HepG2 (cell line): ENCODE results near the gene CLPSL2. TPM values are rescaled to one million over a fixed set of nuclear protein-coding genes. Genes with fewer than 3 reads are reported as not detected.

Experiments used
- ATAC-seq: fragments of 200-7000 bp; cut with Tn5 transposase; 3 replicates; pipeline ENCODE4 v1.9.1; 2020; ENCODE audit warnings: mild to moderate bottlenecking, moderate library complexity
- Bru-seq: library from RNA; stranded (reverse); fragments of 400-500 nt; gene quantifications from one replicate; lab custom pipeline; 2021; lab: Mats Ljungman, UMichigan
- BruChase-seq, 2 experiments: library from RNA; stranded (reverse); fragments of 400-500 nt; gene quantifications; one replicate each; lab custom pipeline; 2021; lab: Mats Ljungman, UMichigan
- BruUV-seq: library from RNA; stranded (reverse); fragments of 400-500 nt; replicated peaks from 2 replicates; lab custom pipeline; 2021; lab: Mats Ljungman, UMichigan
- CTCF ChIA-PET: fragments of 300-600 bp; formaldehyde crosslinking; extraction: SDS; loops from one replicate; lab custom pipeline; 2021; ENCODE audit warnings: low total read pairs, inconsistent platforms, low intra/inter-chr PET ratio; lab: Yijun Ruan, JAX
- POLR2A ChIA-PET: fragments of 350-600 bp; sonication (Branson Sonifier 250); formaldehyde crosslinking; loops from one replicate; lab custom pipeline; 2020; ENCODE audit warnings: antibody characterized with exemption, inconsistent platforms; lab: Yijun Ruan, JAX
- DNase-seq: peaks from one replicate; pipeline ENCODE4 v3.0.0-alpha.2; 2015; ENCODE audit warnings: low spot score
- FAIRE-seq: peaks from 3 replicates; lab custom pipeline; 2011; peaks lifted over from hg19 to GRCh38; lab: Jason Lieb, UNC
- H2AFZ ChIP-seq: one replicate; pipeline ENCODE4 v1.6.1; 2011; ENCODE audit warnings: low read length, inconsistent platforms
- H3K27ac ChIP-seq: fragments of 300-600 bp; 3 replicates; pipeline ENCODE4 v1.8.0; 2011; ENCODE audit warnings: mixed run types, mild to moderate bottlenecking, mixed read lengths, low read length, inconsistent platforms; ENCODE audit not compliant: insufficient read depth; ENCODE audit errors: extremely low read length
- H3K27me3 ChIP-seq, 2 experiments: fragments of 200-600 bp in 1 of 2; 2 replicates in 1 of 2; 3 replicates in 1 of 2; pipeline versions ENCODE4 v1.6.0 to v1.8.0; 2011; ENCODE audit warnings: low read length in 2 of 2, mild to moderate bottlenecking in 2 of 2, moderate library complexity in 2 of 2, inconsistent platforms in 1 of 2; ENCODE audit not compliant: insufficient read depth in 2 of 2, control insufficient read depth in 1 of 2
- H3K36me3 ChIP-seq, 2 experiments: fragments of 200-600 bp in 1 of 2; replicated peaks in 1 of 2; 2 replicates in 1 of 2; 3 replicates in 1 of 2; pipeline versions ENCODE4 v1.5.1 to v1.8.0; 2011; ENCODE audit warnings: low read length in 2 of 2, inconsistent platforms in 1 of 2; ENCODE audit not compliant: insufficient read depth in 2 of 2, control insufficient read depth in 1 of 2
- H3K4me1 ChIP-seq: 2 replicates; pipeline ENCODE4 v1.5.1; 2012; ENCODE audit warnings: low read length, inconsistent platforms; ENCODE audit not compliant: insufficient read depth
- H3K4me2 ChIP-seq: 2 replicates; pipeline ENCODE4 v1.6.0; 2011; ENCODE audit warnings: low read depth, low read length, inconsistent platforms
- H3K4me3 ChIP-seq, 3 experiments: fragments of 200-600 bp in 1 of 3; sonication (generic), shearing (Covaris generic) in 1 of 3; replicated peaks in 1 of 3; 2 replicates each; pipeline ENCODE4 v1.5.1; 2011 to 2016; ENCODE audit warnings: low read length in 3 of 3, inconsistent platforms in 2 of 3, low read depth in 2 of 3, mild to moderate bottlenecking in 2 of 3, control low read depth in 1 of 3, mixed read lengths in 1 of 3; ENCODE audit not compliant: insufficient read depth in 1 of 3
- H3K79me2 ChIP-seq: one replicate; pipeline ENCODE4 v1.6.1; 2011; ENCODE audit warnings: low read length, inconsistent platforms; ENCODE audit not compliant: insufficient read depth
- H3K9ac ChIP-seq: 2 replicates; pipeline ENCODE4 v1.6.0; 2011; ENCODE audit warnings: mild to moderate bottlenecking, low read depth, low read length, inconsistent platforms; ENCODE audit not compliant: insufficient read depth
- H3K9me3 ChIP-seq: 2 replicates; pipeline ENCODE4 v1.5.1; 2012; ENCODE audit warnings: mild to moderate bottlenecking, low read length
- H4K20me1 ChIP-seq: 2 replicates; pipeline ENCODE4 v1.6.0; 2011; ENCODE audit warnings: inconsistent platforms, mild to moderate bottlenecking, low read length, moderate library complexity; ENCODE audit not compliant: insufficient read depth
- GABPB1 ChIP-seq: IDR thresholded peaks from 2 replicates; pipeline ENCODE4 v1.6.1; 2016; ENCODE audit warnings: mild to moderate bottlenecking, missing genetic modification reagents, moderate library complexity, missing compliant biosample characterization
- GLI4 ChIP-seq: sonication (generic); formaldehyde crosslinking; IDR thresholded peaks from 2 replicates; pipeline ENCODE4 v1.5.1; 2020; ENCODE audit warnings: missing genetic modification reagents, mild to moderate bottlenecking, moderate library complexity, borderline replicate concordance
- KDM2A ChIP-seq: sonication (generic); formaldehyde crosslinking; IDR thresholded peaks from 2 replicates; pipeline ENCODE4 v1.4.0; 2020; ENCODE audit warnings: low read depth, missing genetic modification reagents, borderline replicate concordance
- MAFF ChIP-seq: IDR thresholded peaks from 2 replicates; pipeline ENCODE4 v1.6.1; 2011; ENCODE audit warnings: low read depth, low read length, improper control_type of control experiment
- MATR3 ChIP-seq: sonication (generic); formaldehyde crosslinking; IDR thresholded peaks from 2 replicates; pipeline ENCODE4 v1.4.0; 2020; ENCODE audit warnings: missing genetic modification reagents
- PCBP1 ChIP-seq: fragments of 200-400 bp; formaldehyde crosslinking; IDR thresholded peaks from 2 replicates; pipeline ENCODE4 v1.6.1; 2017; ENCODE audit warnings: mild to moderate bottlenecking, low read depth, low read length, borderline replicate concordance
- STAT6 ChIP-seq: sonication (generic); formaldehyde crosslinking; IDR thresholded peaks from 2 replicates; pipeline ENCODE4 v1.4.0; 2020; ENCODE audit warnings: missing genetic modification reagents, mild to moderate bottlenecking, borderline replicate concordance
- ZNF749 ChIP-seq: sonication (generic); formaldehyde crosslinking; IDR thresholded peaks from 2 replicates; pipeline ENCODE4 v1.8.0; 2022; ENCODE audit warnings: mild to moderate bottlenecking, missing genetic modification reagents, moderate library complexity, borderline replicate concordance
- WGBS: methylation state at CpG from one replicate; pipeline ENCODE4 v1.1.6; 2017; ENCODE audit warnings: low lambda C conversion rate; 5-methylcytosine and 5-hydroxymethylcytosine counted together
- in situ Hi-C: cut with HindIII; loops from 2 replicates; pipeline ENCODE4 v1.10.0; 2017; ENCODE audit warnings: low pct_unique_long_range_greater_than_20kb; ENCODE audit not compliant: extremely low pct_ligation_motif_present
- intact Hi-C: fragments of 100-400 bp; cut with micrococcal nuclease; formaldehyde crosslinking; loops from one replicate; pipeline ENCODE4 v1.10.0; 2022; ENCODE audit not compliant: unreplicated experiment
- long read RNA-seq, 2 experiments: library from RNA in 1 of 2; library from polyadenylated mRNA in 1 of 2; stranded (forward) in 1 of 2; unstranded in 1 of 2; transcript quantifications; one replicate each; pipeline ENCODE4 v2.0.0, GENCODE V29; 2019 to 2022
- polyA minus RNA-seq, 3 experiments: library from RNA; depleted of rRNA, polyadenylated mRNA; stranded (reverse); fragments of >200 nt; gene quantifications; 2 replicates each; pipeline ENCODE4 v1.2.3, GENCODE V29; 2011; ENCODE audit warnings: low replicate concordance in 1 of 3
- polyA plus RNA-seq, 8 experiments: library from polyadenylated mRNA; depleted of rRNA in 3 of 8; stranded (reverse) in 7 of 8; unstranded in 1 of 8; fragments of >200 nt; fragmentation: Illumina TruSeq in 4 of 8; extraction: Trizol in 4 of 8; gene quantifications; 2 replicates each; pipeline versions ENCODE4 v1.2.1 to v1.2.3, GENCODE V29; 2011 to 2016; ENCODE audit warnings: low read depth in 4 of 8, missing spikeins in 1 of 8, mixed read lengths in 1 of 8; ENCODE audit not compliant: insufficient read depth in 1 of 8
- total RNA-seq, 5 experiments: library from RNA; depleted of rRNA; stranded (reverse); fragments of >200 nt; fragmentation: Illumina TruSeq; extraction: Trizol; gene quantifications; 2 replicates each; pipeline ENCODE4 v1.2.3, GENCODE V29; 2016; ENCODE audit warnings: low read depth in 1 of 5
- TF ChIP-seq, protein P1 (sequence below): sonication (generic); formaldehyde crosslinking; IDR thresholded peaks from 2 replicates; pipeline ENCODE4 v1.5.0; 2020; ENCODE audit warnings: mild to moderate bottlenecking, missing genetic modification reagents

Gene CLPSL2, protein sequence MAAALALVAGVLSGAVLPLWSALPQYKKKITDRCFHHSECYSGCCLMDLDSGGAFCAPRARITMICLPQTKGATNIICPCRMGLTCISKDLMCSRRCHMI
- total RNA-seq (2016; rRNA removed; fragmentation: Illumina TruSeq; extraction: Trizol): not detected in 2 replicates
- total RNA-seq (2016; cell fraction: cytosol; rRNA removed; fragmentation: Illumina TruSeq; extraction: Trizol; ENCODE audit: low read depth): not detected in 2 replicates
- not detected in 2 replicates for total RNA-seq (2016; cell fraction: insoluble cytoplasmic fraction; rRNA removed; fragmentation: Illumina TruSeq; extraction: Trizol)
- not detected in 2 replicates for total RNA-seq (2016; cell fraction: membrane; rRNA removed; fragmentation: Illumina TruSeq; extraction: Trizol)
- total RNA-seq (2016; cell fraction: nucleus; rRNA removed; fragmentation: Illumina TruSeq; extraction: Trizol): not detected in 2 replicates
- polyA plus RNA-seq (2011; rRNA removed): not detected in 2 replicates
- polyA plus RNA-seq (2011; cell fraction: cytosol; rRNA removed): not detected in 2 replicates
- not detected in 2 replicates for polyA plus RNA-seq (2011; cell fraction: nucleus; rRNA removed)
- polyA plus RNA-seq (2012): not detected in 2 replicates
- polyA plus RNA-seq (2016; cell fraction: cytosol; fragmentation: Illumina TruSeq; extraction: Trizol; ENCODE audit: low read depth): not detected in 2 replicates
- polyA plus RNA-seq (2016; cell fraction: insoluble cytoplasmic fraction; fragmentation: Illumina TruSeq; extraction: Trizol; ENCODE audit: low read depth): not detected in 2 replicates
- not detected in 2 replicates for polyA plus RNA-seq (2016; cell fraction: membrane; fragmentation: Illumina TruSeq; extraction: Trizol; ENCODE audit: low read depth)
- not detected in 2 replicates for polyA plus RNA-seq (2016; cell fraction: nucleus; fragmentation: Illumina TruSeq; extraction: Trizol; ENCODE audit: insufficient read depth, low read depth)
- not detected in 2 replicates for polyA minus RNA-seq (2011; rRNA and poly(A)+ RNA removed; ENCODE audit: low replicate concordance)
- polyA minus RNA-seq (2011; cell fraction: cytosol; rRNA and poly(A)+ RNA removed): not detected in 2 replicates
- not detected in 2 replicates for polyA minus RNA-seq (2011; cell fraction: nucleus; rRNA and poly(A)+ RNA removed)
- Bru-seq, nascent RNA: not detected
- BruChase-seq, experiment 1, labeled RNA remaining after a 6-hour chase: not detected
- BruChase-seq, experiment 2, labeled RNA remaining after a 2-hour chase: not detected
- long read RNA-seq, experiment 1: 0 reads
- long read RNA-seq, experiment 2: 0 reads

GRCh38 chr6:35776364-35777215 is at the start of gene CLPSL2:
TSS of gene CLPSL2 (plus strand) at chr6:35776598. CDS start at chr6:35776619, 21 bp downstream.
- no peaks in the 10 kb centered on the region for H3K36me3 ChIP-seq
- CTCF ChIA-PET: no interaction called here
- no peaks in the 10 kb centered on the region for H4K20me1 ChIP-seq
- H3K4me1 ChIP-seq: peaks cover 6% of the 10 kb centered on the region
- peaks cover 11 to 55% of the 10 kb centered on the region in 2 experiments for H3K27me3 ChIP-seq
- no peak within 1 kb of the TSS for H2AFZ ChIP-seq
- intact Hi-C loops (no loop called here), in situ Hi-C loops (no loop called here)
- H3K27ac ChIP-seq: no peak within 1 kb of the TSS
- peak within 1 kb of the TSS; percentile 88 for H3K4me2 ChIP-seq
- 4% methylated on average over 26 of the region's 56 CpGs for WGBS
- no TSS peak for BruUV-seq
- POLR2A ChIA-PET: no interaction called here
- 0 out of 2 replicates have a peak within 1 kb of the TSS, but pooled peaks have one; percentile 16 for H3K9ac ChIP-seq
- ATAC-seq: peak; percentile 56
- H3K9me3 ChIP-seq: no peaks in the 10 kb centered on the region
- no peak for FAIRE-seq
- H3K4me3 ChIP-seq: peak within 1 kb of the TSS; percentile 52 to 72 (median 65)
- no peak for DNase-seq
- H3K79me2 ChIP-seq: no peaks in the 10 kb centered on the region
- TF ChIP-seq STAT6 (CRISPR knock-in tag): no peak
- TF ChIP-seq KDM2A (CRISPR knock-in tag): 0 out of 2 replicates have a peak, but pooled peaks have one; percentile 16
- TF ChIP-seq, protein P1, sequence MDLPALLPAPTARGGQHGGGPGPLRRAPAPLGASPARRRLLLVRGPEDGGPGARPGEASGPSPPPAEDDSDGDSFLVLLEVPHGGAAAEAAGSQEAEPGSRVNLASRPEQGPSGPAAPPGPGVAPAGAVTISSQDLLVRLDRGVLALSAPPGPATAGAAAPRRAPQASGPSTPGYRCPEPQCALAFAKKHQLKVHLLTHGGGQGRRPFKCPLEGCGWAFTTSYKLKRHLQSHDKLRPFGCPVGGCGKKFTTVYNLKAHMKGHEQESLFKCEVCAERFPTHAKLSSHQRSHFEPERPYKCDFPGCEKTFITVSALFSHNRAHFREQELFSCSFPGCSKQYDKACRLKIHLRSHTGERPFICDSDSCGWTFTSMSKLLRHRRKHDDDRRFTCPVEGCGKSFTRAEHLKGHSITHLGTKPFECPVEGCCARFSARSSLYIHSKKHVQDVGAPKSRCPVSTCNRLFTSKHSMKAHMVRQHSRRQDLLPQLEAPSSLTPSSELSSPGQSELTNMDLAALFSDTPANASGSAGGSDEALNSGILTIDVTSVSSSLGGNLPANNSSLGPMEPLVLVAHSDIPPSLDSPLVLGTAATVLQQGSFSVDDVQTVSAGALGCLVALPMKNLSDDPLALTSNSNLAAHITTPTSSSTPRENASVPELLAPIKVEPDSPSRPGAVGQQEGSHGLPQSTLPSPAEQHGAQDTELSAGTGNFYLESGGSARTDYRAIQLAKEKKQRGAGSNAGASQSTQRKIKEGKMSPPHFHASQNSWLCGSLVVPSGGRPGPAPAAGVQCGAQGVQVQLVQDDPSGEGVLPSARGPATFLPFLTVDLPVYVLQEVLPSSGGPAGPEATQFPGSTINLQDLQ (CRISPR knock-in tag): peak; percentile 51; the same call in 1 of the 2 replicates
- no peak for TF ChIP-seq ZNF749 (CRISPR knock-in tag)
- TF ChIP-seq PCBP1: no peak
- no peak for TF ChIP-seq GLI4 (CRISPR knock-in tag)
- TF ChIP-seq GABPB1 (CRISPR knock-in tag): peak; percentile 54; the same call in 1 of the 2 replicates
- TF ChIP-seq MATR3 (CRISPR knock-in tag): no peak
- TF ChIP-seq MAFF: no peak
